ENCODE measurements around the gene SEMA6D.

GRCh38 chr15:47792231-47792630 lies 74.9 kb downstream of the SEMA6D start:
- TF ChIP-seq, protein P1, sequence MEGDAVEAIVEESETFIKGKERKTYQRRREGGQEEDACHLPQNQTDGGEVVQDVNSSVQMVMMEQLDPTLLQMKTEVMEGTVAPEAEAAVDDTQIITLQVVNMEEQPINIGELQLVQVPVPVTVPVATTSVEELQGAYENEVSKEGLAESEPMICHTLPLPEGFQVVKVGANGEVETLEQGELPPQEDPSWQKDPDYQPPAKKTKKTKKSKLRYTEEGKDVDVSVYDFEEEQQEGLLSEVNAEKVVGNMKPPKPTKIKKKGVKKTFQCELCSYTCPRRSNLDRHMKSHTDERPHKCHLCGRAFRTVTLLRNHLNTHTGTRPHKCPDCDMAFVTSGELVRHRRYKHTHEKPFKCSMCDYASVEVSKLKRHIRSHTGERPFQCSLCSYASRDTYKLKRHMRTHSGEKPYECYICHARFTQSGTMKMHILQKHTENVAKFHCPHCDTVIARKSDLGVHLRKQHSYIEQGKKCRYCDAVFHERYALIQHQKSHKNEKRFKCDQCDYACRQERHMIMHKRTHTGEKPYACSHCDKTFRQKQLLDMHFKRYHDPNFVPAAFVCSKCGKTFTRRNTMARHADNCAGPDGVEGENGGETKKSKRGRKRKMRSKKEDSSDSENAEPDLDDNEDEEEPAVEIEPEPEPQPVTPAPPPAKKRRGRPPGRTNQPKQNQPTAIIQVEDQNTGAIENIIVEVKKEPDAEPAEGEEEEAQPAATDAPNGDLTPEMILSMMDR (IDR thresholded peaks at IDR 0.05; ENCODE audit: borderline replicate concordance, extremely low read depth, low read length, poor library complexity, severe bottlenecking) = no peak
- TF ChIP-seq EZH2 (IDR thresholded peaks at IDR 0.05; ENCODE audit: borderline replicate concordance, low read depth, low read length, severe bottlenecking) = no peak

Data from DND-41 (cell line).